AG08396 (cell line): Measurements from ENCODE around the gene PIM3.
A peak's percentile ranks its signal among the peaks of the same experiment; 100 is the strongest.

Experiments
- DNase-seq: peaks from one replicate; pipeline ENCODE4 v3.0.0; 2012; ENCODE audit warnings: low spot score, mixed read lengths

Gene PIM3

GRCh38 chr22:50007057-50007511, 46.5 kb downstream of the PIM3 start:
- no peak for DNase-seq

- DNase-seq: no peak
These were observed 47.8 kb downstream of the PIM3 start for GRCh38 chr22:50008151-50009040.

GRCh38 chr22:50009251-50009650, 48.7 kb downstream of the PIM3 start:
- no peak for DNase-seq

- no peak for DNase-seq
These were observed 49.4 kb downstream of the PIM3 start for GRCh38 chr22:50009765-50010675.

- no peak for DNase-seq
These were observed 50.3 kb downstream of the PIM3 start for GRCh38 chr22:50010676-50011446.

GRCh38 chr22:50011447-50012210, 51.1 kb downstream of the PIM3 start:
- DNase-seq: no peak

- peak; percentile 73 for DNase-seq
These were observed 51.9 kb downstream of the PIM3 start, which contains the start of gene IL17REL for GRCh38 chr22:50012211-50013181. Gene IL17REL (minus strand): TSS chr22:50012765. CDS start chr22:50012646, 119 bp downstream.
